GM12878 (cell line): ENCODE measurements around the gene INTS13. TPM values are rescaled to one million over a fixed set of nuclear protein-coding genes. Genes with fewer than 3 reads are reported as not detected.

Experiments used
- CBX3 ChIP-seq: fragments of 200-600 bp; sonication (generic); IDR thresholded peaks from 2 replicates; pipeline ENCODE4 v1.6.1; 2016; ENCODE audit warnings: low read depth, borderline replicate concordance
- CHD1 ChIP-seq: IDR thresholded peaks from 2 replicates; pipeline ENCODE4 v1.6.1; 2012; ENCODE audit warnings: low read depth, low read length, improper control_type of control experiment
- EP300 ChIP-seq, 2 experiments: fragments of 150-350 bp in 1 of 2; IDR thresholded peaks; 2 replicates each; pipeline ENCODE4 v1.6.1; 2011 to 2012; ENCODE audit warnings: low read depth in 2 of 2, low read length in 2 of 2, borderline replicate concordance in 1 of 2, improper control_type of control experiment in 1 of 2, inconsistent platforms in 1 of 2; ENCODE audit not compliant: control insufficient read depth in 1 of 2
- FOS ChIP-seq: IDR thresholded peaks from 3 replicates; pipeline ENCODE4 v1.6.1; 2011; ENCODE audit warnings: borderline replicate concordance; ENCODE audit not compliant: insufficient read length; ENCODE audit errors: extremely low read depth
- GABPA ChIP-seq: IDR thresholded peaks from 2 replicates; pipeline ENCODE4 v1.6.1; 2014; ENCODE audit warnings: antibody characterized with exemption, low read depth, mild to moderate bottlenecking, inconsistent platforms
- MTA3 ChIP-seq: IDR thresholded peaks from 2 replicates; pipeline ENCODE4 v1.6.1; 2012; ENCODE audit warnings: low read length, inconsistent platforms, borderline replicate concordance
- MXI1 ChIP-seq: fragments of 150-350 bp; IDR thresholded peaks from 2 replicates; pipeline ENCODE4 v1.6.1; 2011; ENCODE audit warnings: low read depth, mild to moderate bottlenecking, inconsistent platforms, low read length, improper control_type of control experiment
- MYC ChIP-seq: IDR thresholded peaks from 2 replicates; pipeline ENCODE4 v1.6.1; 2011; ENCODE audit warnings: mild to moderate bottlenecking, low read length, moderate library complexity, inconsistent platforms; ENCODE audit not compliant: insufficient read depth, insufficient replicate concordance, insufficient read length, severe bottlenecking
- NBN ChIP-seq: fragments of 450-650 bp; IDR thresholded peaks from 2 replicates; pipeline ENCODE4 v1.6.1; 2016
- NFYA ChIP-seq: IDR thresholded peaks from 2 replicates; pipeline ENCODE4 v1.6.1; 2011; ENCODE audit warnings: low read depth, mild to moderate bottlenecking, low read length, improper control_type of control experiment, borderline replicate concordance
- POLR2AphosphoS2 ChIP-seq: IDR thresholded peaks from 2 replicates; pipeline ENCODE4 v1.6.1; 2011; ENCODE audit warnings: low read depth, mild to moderate bottlenecking, low read length, improper control_type of control experiment, moderate library complexity
- SMAD1 ChIP-seq: fragments of 450-650 bp; IDR thresholded peaks from 2 replicates; pipeline ENCODE4 v1.6.1; 2018; ENCODE audit warnings: mild to moderate bottlenecking, low read depth; ENCODE audit not compliant: partially characterized antibody
- ZZZ3 ChIP-seq: IDR thresholded peaks from 2 replicates; pipeline ENCODE4 v1.6.1; 2011; ENCODE audit warnings: low read depth; ENCODE audit not compliant: control insufficient read depth, insufficient read length
- polyA plus RNA-seq, 11 experiments: library from polyadenylated mRNA; depleted of rRNA in 4 of 11; unstranded in 6 of 11; stranded (reverse) in 5 of 11; fragments of >200 nt; fragmentation: Nextera tagmentation in 4 of 11; fragmentation: Illumina TruSeq in 1 of 11; extraction: Ambion mirVana in 4 of 11; extraction: Trizol in 1 of 11; gene quantifications; 1 replicate in 1 of 11; 2 replicates in 10 of 11; pipeline versions ENCODE4 v1.2.1 to v1.2.3, GENCODE V29; 2011 to 2016; ENCODE audit warnings: inconsistent platforms in 2 of 11, missing spikeins in 2 of 11, low read depth in 1 of 11
- total RNA-seq, 4 experiments: library from RNA; depleted of rRNA in 3 of 4; stranded (reverse); fragments of >200 nt in 3 of 4; fragmentation: Illumina TruSeq in 1 of 4; extraction: Trizol in 1 of 4; gene quantifications; 2 replicates each; pipeline versions ENCODE4 v1.2.1 to v1.2.3, GENCODE V29; 2013 to 2021
- TF ChIP-seq, protein P1 (sequence below): fragments of 450-650 bp; IDR thresholded peaks from 2 replicates; pipeline ENCODE4 v1.6.1; 2017; ENCODE audit warnings: mild to moderate bottlenecking, moderate library complexity
- TF ChIP-seq, protein P2 (sequence below): IDR thresholded peaks from 2 replicates; pipeline ENCODE4 v1.6.1; 2011; ENCODE audit warnings: low read depth, mild to moderate bottlenecking, low read length, moderate library complexity, borderline replicate concordance; ENCODE audit errors: extremely low read depth
- TF ChIP-seq, protein P3 (sequence below): IDR thresholded peaks from 2 replicates; pipeline ENCODE4 v1.6.1; 2012; ENCODE audit warnings: low read depth, low read length, improper control_type of control experiment
- TF ChIP-seq, protein P4 (sequence below): IDR thresholded peaks from 2 replicates; pipeline ENCODE4 v1.6.1; 2011; ENCODE audit warnings: borderline replicate concordance, low read depth, mild to moderate bottlenecking, moderate library complexity, low read length; ENCODE audit not compliant: insufficient read depth, poor library complexity, severe bottlenecking

Gene INTS13
- total and polyA plus RNA-seq, 10 of the 15 experiments (the other 5 are each of a cell fraction or from before 2014, with no cell fraction given), result 33.4 to 72.0 (median 59.9) TPM

DNA sequence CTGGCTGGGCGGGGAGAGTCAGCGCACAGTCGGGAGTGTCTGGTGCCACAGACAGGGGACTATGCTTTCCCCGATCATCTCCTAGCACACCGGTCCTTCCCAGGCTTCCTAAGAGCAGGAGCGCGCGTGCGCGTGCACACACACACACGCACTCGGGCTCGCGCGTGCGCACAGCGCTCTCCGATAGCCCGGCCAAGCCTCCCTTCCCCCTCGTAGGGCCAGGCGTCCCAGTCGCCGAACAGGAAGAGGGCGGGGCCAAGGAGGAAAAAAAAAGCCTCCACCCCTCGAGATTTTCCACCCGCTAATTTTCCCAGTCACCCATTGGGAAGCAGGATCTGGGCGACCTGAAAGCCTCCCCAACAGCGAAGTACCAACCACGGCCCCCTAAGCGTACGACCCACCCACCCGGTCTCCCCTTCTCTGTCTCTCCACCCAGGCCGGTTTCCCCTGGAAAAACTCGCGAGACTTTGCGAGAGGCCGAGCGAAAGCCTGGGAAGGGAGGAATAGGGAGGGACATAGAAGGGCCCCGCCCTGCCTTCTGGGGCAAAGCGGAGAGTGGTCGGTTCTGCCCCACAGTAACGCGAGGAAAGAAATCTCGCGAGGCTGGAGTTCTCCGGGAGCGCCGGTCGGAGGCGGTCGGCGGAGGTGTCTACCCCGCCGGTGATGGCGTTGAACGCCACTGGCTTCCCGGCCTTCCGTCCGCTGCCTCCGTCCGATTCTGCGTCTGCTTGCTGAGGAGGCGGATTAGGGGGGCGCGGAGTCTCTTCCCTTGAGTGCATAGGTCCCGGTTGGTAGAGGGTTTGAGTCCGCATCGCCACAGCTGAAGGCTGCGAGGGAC is at the start of gene INTS13, which contains the start of gene FGFR1OP2 (continued):
- TF ChIP-seq NFYA (no peak), MTA3 (no peak; the same call in 1 of the 2 replicates), NBN (peak; percentile 58; the same call in 1 of the 2 replicates), EP300 (IDR thresholded peaks at IDR 0.05; ENCODE audit: borderline replicate concordance in 1 of 2, control insufficient read depth in 1 of 2, low read depth in 2 of 2, low read length in 2 of 2) (peak in 1 of 2 experiments; percentile 27; a peak in 1 of 4 replicates), SMAD1 (peak; percentile 43), MXI1 (peak; percentile 76), MYC (no peak), GABPA (no peak), POLR2AphosphoS2 (peak; percentile 72; the same call in 1 of the 2 replicates), CHD1 (no peak; the same call in 1 of the 2 replicates), ZZZ3 (no peak), FOS (no peak), CBX3 (no peak)
- TF ChIP-seq, protein P1, sequence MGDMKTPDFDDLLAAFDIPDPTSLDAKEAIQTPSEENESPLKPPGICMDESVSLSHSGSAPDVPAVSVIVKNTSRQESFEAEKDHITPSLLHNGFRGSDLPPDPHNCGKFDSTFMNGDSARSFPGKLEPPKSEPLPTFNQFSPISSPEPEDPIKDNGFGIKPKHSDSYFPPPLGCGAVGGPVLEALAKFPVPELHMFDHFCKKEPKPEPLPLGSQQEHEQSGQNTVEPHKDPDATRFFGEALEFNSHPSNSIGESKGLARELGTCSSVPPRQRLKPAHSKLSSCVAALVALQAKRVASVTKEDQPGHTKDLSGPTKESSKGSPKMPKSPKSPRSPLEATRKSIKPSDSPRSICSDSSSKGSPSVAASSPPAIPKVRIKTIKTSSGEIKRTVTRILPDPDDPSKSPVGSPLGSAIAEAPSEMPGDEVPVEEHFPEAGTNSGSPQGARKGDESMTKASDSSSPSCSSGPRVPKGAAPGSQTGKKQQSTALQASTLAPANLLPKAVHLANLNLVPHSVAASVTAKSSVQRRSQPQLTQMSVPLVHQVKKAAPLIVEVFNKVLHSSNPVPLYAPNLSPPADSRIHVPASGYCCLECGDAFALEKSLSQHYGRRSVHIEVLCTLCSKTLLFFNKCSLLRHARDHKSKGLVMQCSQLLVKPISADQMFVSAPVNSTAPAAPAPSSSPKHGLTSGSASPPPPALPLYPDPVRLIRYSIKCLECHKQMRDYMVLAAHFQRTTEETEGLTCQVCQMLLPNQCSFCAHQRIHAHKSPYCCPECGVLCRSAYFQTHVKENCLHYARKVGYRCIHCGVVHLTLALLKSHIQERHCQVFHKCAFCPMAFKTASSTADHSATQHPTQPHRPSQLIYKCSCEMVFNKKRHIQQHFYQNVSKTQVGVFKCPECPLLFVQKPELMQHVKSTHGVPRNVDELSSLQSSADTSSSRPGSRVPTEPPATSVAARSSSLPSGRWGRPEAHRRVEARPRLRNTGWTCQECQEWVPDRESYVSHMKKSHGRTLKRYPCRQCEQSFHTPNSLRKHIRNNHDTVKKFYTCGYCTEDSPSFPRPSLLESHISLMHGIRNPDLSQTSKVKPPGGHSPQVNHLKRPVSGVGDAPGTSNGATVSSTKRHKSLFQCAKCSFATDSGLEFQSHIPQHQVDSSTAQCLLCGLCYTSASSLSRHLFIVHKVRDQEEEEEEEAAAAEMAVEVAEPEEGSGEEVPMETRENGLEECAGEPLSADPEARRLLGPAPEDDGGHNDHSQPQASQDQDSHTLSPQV, result no peak
- TF ChIP-seq, protein P2, sequence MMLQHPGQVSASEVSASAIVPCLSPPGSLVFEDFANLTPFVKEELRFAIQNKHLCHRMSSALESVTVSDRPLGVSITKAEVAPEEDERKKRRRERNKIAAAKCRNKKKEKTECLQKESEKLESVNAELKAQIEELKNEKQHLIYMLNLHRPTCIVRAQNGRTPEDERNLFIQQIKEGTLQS, result no peak
- TF ChIP-seq, protein P3, sequence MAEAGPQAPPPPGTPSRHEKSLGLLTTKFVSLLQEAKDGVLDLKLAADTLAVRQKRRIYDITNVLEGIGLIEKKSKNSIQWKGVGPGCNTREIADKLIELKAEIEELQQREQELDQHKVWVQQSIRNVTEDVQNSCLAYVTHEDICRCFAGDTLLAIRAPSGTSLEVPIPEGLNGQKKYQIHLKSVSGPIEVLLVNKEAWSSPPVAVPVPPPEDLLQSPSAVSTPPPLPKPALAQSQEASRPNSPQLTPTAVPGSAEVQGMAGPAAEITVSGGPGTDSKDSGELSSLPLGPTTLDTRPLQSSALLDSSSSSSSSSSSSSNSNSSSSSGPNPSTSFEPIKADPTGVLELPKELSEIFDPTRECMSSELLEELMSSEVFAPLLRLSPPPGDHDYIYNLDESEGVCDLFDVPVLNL, result no peak
- TF ChIP-seq, protein P4, sequence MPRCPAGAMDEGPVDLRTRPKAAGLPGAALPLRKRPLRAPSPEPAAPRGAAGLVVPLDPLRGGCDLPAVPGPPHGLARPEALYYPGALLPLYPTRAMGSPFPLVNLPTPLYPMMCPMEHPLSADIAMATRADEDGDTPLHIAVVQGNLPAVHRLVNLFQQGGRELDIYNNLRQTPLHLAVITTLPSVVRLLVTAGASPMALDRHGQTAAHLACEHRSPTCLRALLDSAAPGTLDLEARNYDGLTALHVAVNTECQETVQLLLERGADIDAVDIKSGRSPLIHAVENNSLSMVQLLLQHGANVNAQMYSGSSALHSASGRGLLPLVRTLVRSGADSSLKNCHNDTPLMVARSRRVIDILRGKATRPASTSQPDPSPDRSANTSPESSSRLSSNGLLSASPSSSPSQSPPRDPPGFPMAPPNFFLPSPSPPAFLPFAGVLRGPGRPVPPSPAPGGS, result no peak
